ENCODE measurements around the gene LRBA.
A peak's percentile ranks its signal among the peaks of the same experiment; 100 is the strongest.
"Not testable (repeated sequence)": the region's sequence is repeated elsewhere in the genome, so short reads cannot be mapped to it uniquely, and the experiment has no call there.

The LRBA gene

DNA sequence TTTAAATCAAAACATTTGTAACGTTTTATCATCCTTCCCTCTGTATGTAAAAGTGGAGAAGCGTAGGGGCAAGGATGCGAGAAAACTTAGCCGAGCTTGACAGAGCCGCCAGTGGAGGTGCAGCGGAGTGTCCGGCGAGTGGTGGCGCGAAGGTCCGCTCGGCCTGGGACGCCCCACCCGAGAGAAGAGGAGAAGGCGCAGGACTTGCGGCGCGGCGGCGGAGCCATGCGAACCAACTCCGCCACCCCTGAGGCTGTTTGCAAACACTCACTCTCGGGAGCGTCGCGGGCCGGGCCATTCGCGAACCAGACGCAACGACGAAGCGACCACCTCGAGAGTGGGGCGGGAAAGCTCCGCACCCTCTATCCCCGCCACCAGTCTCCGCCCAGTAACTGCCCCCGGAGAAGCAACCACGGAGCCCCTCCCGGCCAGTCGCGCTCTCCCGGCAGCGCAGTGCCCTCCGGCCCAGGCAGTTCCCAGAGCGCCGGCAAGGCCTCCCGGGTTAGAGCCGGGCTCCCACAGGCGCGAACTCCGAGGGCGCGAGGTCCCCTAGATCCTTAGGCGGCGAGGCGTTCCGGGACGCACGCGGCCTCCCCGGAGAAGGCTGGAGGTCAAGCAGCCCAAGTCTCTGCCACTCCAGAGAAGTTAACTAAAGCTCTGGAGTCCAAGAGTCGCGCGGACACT, 435.4 kb downstream of the LRBA start:
- DNase-seq (ENCODE audit: insufficient read length, low spot score) (no peak), FAIRE-seq (no peak)

GRCh38 chr4:150578745-150579501, 436.2 kb downstream of the LRBA start:
- FAIRE-seq = no peak

DNA sequence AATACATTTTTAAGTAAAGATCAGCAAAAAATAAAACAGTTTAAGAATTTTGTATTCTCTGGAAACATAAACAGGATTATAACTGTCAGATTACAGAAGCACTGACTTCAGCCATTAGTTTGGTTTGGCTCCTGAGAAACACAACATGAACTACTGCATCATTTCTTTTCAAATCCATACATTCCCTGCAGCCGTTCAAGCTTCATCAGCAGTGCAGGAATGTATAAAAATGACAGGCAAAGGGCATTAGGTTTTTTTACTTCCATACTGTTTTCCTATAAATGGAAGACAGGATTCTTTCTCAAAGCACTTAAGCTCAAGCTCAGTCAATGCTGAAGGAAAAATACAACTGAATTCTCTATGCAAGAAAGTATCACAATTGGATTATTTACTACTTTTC, 437.3 kb downstream of the LRBA start:
- no peak for FAIRE-seq
- no peak for DNase-seq (ENCODE audit: insufficient read length, low spot score)

More at GRCh38 chr4:150578745-150579501, 436.2 kb downstream of the LRBA start:
- DNase-seq (ENCODE audit: insufficient read length, low spot score) = no peak

DNA sequence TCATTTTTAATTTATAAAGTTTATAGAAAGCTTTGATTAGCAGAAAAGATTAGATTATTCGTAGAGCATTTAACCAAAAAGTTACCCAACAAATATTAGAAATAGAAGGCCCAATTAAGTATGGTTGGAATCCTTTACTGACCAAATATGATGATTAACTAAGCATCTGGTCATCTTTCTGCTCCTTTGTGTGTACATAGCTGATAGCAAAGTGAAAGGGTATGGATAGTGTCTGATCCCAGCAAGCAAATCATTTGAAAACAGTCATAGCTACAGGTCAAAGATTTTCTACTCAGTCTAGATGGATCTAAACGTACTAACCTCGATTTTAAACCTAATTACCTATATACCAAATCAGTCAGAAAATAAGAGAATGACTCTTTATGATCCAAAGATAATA, 440.4 kb downstream of the LRBA start:
- no peak for FAIRE-seq
- DNase-seq (ENCODE audit: insufficient read length, low spot score) = no peak

DNA sequence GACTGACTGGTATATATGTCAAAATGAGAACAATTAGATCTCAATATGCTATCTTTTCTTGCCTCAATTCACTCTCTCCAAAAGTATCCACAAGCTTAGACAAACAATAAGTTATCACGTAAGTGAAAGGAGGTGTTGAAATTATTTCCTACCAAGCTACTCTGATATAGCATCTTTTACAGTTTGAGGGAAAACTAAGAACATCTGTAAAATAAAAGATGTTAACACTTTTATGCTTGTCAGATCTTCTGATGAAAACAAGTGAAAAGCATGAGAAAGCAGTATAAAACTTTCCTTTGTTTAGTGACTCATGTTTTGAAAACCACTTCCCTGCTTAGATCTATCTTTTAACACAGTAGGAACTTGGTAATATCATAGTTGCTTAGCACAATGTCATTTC, 441.6 kb downstream of the LRBA start:
- DNase-seq (ENCODE audit: insufficient read length, low spot score) (no peak), FAIRE-seq (no peak)

- FAIRE-seq (peak; percentile 44), DNase-seq (ENCODE audit: insufficient read length, low spot score) (no peak)
Observed at GRCh38 chr4:150572704-150573504, 442.2 kb downstream of the LRBA start.

- DNase-seq (ENCODE audit: insufficient read length, low spot score) = no peak
- FAIRE-seq = no peak
Observed at GRCh38 chr4:150570862-150571261, 444.2 kb downstream of the LRBA start.

DNA sequence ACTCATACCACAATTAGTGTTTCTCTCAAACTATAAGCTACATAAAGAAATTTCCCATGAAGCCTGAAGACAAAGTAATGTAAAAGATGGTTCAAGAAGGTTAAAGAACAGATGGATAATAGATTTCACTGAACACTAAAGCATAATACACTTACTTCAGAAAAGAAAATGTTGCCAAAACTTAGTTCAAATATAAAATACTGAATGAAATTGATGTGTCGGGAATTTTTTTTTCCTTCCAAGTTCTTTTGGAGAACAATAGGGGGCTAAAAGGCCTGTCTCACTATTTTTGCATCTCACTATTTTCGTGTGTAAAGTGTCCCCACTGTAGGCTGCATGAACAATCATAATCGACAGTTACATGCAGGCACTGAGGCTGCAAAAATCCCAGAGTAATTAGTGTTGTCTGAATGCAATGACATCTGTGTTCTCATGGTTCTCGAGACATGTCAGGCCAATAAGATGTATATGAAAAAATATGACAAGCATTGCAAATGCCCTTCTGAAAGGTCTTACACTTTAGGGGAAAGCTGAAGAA, 445.0 kb downstream of the LRBA start:
- FAIRE-seq (no peak), DNase-seq (ENCODE audit: insufficient read length, low spot score) (no peak)

GRCh38 chr4:150569384-150569987, 445.6 kb downstream of the LRBA start:
- FAIRE-seq (no peak), DNase-seq (ENCODE audit: insufficient read length, low spot score) (no peak)

DNA sequence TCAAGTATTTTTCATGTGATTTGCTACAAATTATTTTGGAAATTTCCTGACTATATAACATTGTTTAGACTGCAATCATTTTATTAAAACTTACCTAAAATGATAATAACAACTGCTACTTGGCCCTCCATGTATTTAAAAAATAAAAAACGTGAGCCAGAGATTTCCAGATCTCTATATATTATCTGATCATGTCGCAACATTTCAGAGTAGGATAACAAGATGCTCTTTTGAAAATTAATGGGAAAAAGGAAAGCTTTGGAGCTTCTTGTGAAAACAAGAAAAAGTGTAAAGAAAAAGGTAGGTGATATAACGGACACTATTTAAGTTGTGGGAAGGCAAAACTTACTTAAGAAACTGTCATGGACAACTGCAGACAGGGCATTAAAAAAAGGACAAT, 448.0 kb downstream of the LRBA start:
- DNase-seq (ENCODE audit: insufficient read length, low spot score) = no peak
- FAIRE-seq = no peak

DNA sequence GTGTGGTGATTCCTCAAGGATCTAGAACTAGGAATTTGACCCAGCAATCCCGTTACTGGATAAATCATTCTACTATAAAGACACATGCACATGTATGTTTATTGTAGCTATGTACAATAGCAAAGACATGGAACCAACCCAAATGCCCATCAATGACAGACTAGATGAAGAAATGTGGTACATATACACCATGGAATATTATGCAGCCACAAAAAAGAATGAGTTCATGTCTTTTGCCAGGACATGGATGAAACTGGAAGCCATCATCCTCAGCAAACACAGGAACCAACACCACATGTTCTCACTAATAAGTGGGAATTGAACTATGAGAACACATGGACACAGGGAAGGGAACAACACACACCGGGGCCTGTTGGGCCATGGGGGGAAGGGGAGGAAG, 450.1 kb downstream of the LRBA start:
- not testable (repeated sequence) for FAIRE-seq

DNA sequence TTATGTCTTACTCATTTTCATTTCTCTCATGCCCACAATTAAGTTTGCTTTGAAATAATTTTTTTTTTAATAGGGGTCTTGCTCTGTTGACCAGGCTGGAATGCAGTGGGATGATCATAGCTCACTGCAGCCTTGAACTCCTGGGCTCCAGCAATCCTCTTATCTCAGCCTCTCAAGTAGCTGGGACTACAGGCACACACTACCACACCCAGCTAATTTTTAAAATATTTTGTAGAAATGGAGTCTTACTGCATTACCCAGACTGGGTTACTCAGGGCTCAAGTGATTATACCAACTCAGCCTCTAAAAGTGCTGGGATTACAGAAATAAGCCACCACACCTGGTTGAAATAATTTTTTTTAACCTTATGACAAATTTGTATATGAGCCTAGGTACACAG, 452.3 kb downstream of the LRBA start:
- no peak for FAIRE-seq
- DNase-seq (ENCODE audit: insufficient read length, low spot score) = no peak

More for the DNA sequence above, 450.1 kb downstream of the LRBA start:
- not testable (repeated sequence) for DNase-seq (ENCODE audit: insufficient read length, low spot score)

- FAIRE-seq = no peak
Observed at GRCh38 chr4:150562250-150562649, 452.8 kb downstream of the LRBA start.

DNA sequence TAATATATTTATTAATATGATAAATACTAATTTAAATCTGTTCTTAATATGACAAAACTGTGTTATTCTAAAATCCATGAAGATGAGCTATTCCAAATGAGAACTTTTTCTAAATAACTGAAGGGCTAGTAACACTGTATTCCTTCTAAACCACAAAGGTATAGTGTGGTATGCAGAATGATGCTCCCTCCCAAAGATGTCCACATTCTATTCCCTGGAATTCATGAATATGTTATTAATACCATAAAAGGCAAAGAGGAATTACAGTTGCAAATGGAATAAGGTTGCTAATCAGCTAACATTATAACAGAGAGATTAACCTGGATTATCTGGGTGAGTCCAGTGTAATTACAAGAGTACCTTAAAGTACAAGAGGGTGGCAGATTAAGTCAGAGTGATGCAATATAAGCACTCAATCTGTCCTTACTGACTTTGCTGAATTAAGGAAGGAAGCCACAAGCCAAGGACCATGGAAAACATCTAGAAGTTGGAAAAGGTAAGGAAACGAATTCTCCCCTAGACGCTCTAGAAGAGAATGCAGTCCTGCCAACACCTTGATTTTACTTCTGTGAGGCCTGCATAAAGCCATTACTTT, 453.8 kb downstream of the LRBA start:
- DNase-seq (ENCODE audit: insufficient read length, low spot score) (no peak), FAIRE-seq (no peak)

More at GRCh38 chr4:150562250-150562649, 452.8 kb downstream of the LRBA start:
- DNase-seq (ENCODE audit: insufficient read length, low spot score) = no peak

DNA sequence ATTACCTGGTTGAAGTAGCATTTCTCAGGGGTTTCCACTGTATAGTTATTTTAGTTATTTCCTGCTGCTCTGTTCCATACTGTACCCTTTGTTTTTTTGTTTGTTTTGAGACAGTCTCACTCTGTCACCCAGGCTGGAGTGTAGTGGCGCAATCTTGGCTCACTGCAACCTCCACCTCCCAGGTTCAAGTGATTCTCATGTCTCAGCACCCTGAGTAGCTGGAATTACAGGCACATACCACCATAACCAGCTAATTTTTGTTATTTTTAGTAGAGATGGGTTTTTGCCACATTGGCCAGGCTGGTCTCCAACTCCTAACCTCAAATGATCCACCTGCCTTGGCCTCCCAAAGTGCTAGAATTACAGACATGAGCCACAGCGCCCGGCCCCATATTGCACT, 457.3 kb downstream of the LRBA start:
- not testable (repeated sequence) for FAIRE-seq; DNase-seq (ENCODE audit: insufficient read length, low spot score)

GRCh38 chr4:150547154-150547838, 467.8 kb downstream of the LRBA start:
- FAIRE-seq = peak; percentile 52
- DNase-seq (ENCODE audit: insufficient read length, low spot score) = no peak

DNA sequence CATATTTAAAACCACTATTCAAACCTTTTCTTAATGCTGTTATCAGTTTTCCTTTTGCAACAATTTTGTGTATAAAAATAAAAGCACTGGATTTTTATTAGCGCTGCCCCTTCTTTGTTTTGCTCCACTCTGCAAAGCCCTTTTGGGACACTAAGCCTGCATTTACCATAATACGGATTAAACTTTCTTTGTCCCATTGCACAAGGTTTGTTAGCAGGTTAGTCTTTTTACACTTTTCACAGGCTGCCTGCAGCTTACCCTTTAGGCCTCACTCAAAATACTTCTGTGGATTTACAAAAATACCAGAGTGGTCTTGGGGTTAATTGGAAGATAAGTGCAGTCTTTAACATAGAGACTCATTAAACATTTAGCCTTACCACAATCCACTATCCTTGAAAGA, 468.8 kb downstream of the LRBA start:
- DNase-seq (ENCODE audit: insufficient read length, low spot score) (no peak), FAIRE-seq (peak; percentile 28)

- no peak for FAIRE-seq
- no peak for DNase-seq (ENCODE audit: insufficient read length, low spot score)
Observed at GRCh38 chr4:150543042-150543441, 472.0 kb downstream of the LRBA start.

- DNase-seq (ENCODE audit: insufficient read length, low spot score) (no peak), FAIRE-seq (no peak)
Observed at GRCh38 chr4:150541681-150542080, 473.4 kb downstream of the LRBA start.

- FAIRE-seq = no peak
- no peak for DNase-seq (ENCODE audit: insufficient read length, low spot score)
Observed at GRCh38 chr4:150540959-150541360, 474.1 kb downstream of the LRBA start.
